BJ (cell line): Measurements from ENCODE around the gene ACOX1. TPM values are rescaled to one million over a fixed set of nuclear protein-coding genes. Genes with fewer than 3 reads are reported as not detected.

Experiments
- CTCF ChIA-PET: fragments of 350-600 bp; formaldehyde crosslinking; extraction: SDS; loops from one replicate; lab custom pipeline; 2021; ENCODE audit warnings: antibody characterized with exemption, inconsistent platforms; lab: Yijun Ruan, JAX
- POLR2A ChIA-PET: fragments of 300-600 bp; sonication (Branson Sonifier 250); formaldehyde crosslinking; extraction: SDS; loops from one replicate; lab custom pipeline; 2021; ENCODE audit warnings: antibody characterized with exemption; lab: Charles Lee
- DNase-seq: peaks from one replicate; pipeline ENCODE4 v3.0.0-alpha.2; 2011; ENCODE audit warnings: low read depth
- H3K27me3 ChIP-seq: 2 replicates; pipeline ENCODE4 v1.6.0; 2011; ENCODE audit warnings: low read length; ENCODE audit not compliant: control insufficient read depth, insufficient read depth
- H3K36me3 ChIP-seq: 2 replicates; pipeline ENCODE4 v1.5.1; 2011; ENCODE audit warnings: low read length; ENCODE audit not compliant: control insufficient read depth, insufficient read depth
- H3K4me3 ChIP-seq: 2 replicates; pipeline ENCODE4 v1.5.1; 2011; ENCODE audit warnings: low read depth, mild to moderate bottlenecking, control low read depth, low read length
- CTCF ChIP-seq: IDR thresholded peaks from 2 replicates; pipeline ENCODE4 v1.5.1; 2011; ENCODE audit warnings: low read depth, mild to moderate bottlenecking, control low read depth, inconsistent platforms, low read length, moderate library complexity; ENCODE audit not compliant: insufficient read depth
- polyA plus RNA-seq: library from polyadenylated mRNA; depleted of rRNA; stranded (reverse); fragments of >200 nt; gene quantifications from 2 replicates; pipeline ENCODE4 v1.2.3, GENCODE V29; 2011; rRNA removed

Gene ACOX1
- polyA plus RNA-seq, 1 experiment, result 33.6 TPM

GRCh38 chr17:75894049-75894733, 84.8 kb downstream of the ACOX1 start:
- Histone ChIP-seq H3K27me3 (no peaks in the 10 kb centered on the region), H3K4me3 (no peak overlapping the region), H3K36me3 (peaks cover 20% of the 10 kb centered on the region)
- no peak for DNase-seq
- ChIA-PET CTCF (interaction anchor here (0.8 to 6.9 kb wide), 11 partner anchors 10 to 144 kb away, joined by 3 to 58 read pairs (median 4); partner anchors contain the start of genes GALK1, TRIM47 and WBP2), POLR2A (interaction anchor here (1.4 kb wide), 1 partner anchor 109 kb away, joined by 18 read pairs; the partner anchor contains the start of gene UNK)
- no peak for TF ChIP-seq CTCF

- Histone ChIP-seq H3K36me3 (peaks cover 16% of the 10 kb centered on the region), H3K27me3 (no peaks in the 10 kb centered on the region), H3K4me3 (no peak overlapping the region)
- POLR2A ChIA-PET, result interaction anchor here (1.4 kb wide), 1 partner anchor 109 kb away, joined by 18 read pairs; the partner anchor contains the start of gene UNK
- CTCF ChIA-PET, result interaction anchor here (0.5 to 6.9 kb wide), 8 partner anchors 11 to 143 kb away, joined by 3 to 58 read pairs (median 5); partner anchors contain the start of gene TRIM47
- no peak for TF ChIP-seq CTCF
- DNase-seq, result no peak
Measured at GRCh38 chr17:75893305-75894048, 85.5 kb downstream of the ACOX1 start.

DNA sequence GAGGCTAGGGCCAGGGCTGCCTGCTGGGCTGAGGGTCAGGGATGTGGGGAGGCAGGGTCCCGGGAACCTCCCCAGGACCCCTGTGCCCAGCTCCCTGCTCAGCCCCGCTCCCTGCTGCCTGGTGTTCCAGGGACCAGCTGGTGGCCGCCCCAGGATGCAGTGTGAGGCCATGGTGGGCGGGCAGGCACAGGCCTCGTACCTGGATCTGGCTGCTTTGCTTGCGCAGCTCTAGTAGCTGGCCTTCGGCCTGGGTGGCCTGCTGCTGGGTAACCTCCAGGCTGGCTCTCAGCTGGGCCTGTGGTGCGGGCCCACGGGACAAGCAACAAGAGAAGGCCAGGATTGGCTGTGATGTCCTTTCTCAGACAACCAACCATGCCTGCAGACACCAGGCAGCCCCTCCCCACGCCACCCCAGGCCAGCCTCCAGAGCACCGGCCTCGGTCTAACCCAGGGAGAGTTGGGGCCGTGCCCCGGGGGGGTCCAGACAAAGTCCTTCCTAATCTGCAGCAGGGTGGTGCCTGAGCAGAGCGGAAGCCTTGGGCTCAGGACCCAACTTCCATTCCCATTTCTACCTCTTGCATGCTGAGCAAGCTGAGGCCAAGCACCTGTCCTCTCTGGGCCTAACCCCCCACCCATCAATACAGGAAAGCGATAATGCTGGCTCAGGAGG, 86.3 kb downstream of the ACOX1 start:
- Histone ChIP-seq H3K4me3 (no peak overlapping the region), H3K36me3 (peaks cover 12% of the 10 kb centered on the region), H3K27me3 (no peaks in the 10 kb centered on the region)
- DNase-seq, result no peak
- ChIA-PET POLR2A (no interaction called here), CTCF (interaction anchor here (0.9 to 6.9 kb wide), 7 partner anchors 14 to 139 kb away, joined by 3 to 58 read pairs (median 7); partner anchors contain the start of gene TRIM47)
- TF ChIP-seq CTCF, result no peak

DNA sequence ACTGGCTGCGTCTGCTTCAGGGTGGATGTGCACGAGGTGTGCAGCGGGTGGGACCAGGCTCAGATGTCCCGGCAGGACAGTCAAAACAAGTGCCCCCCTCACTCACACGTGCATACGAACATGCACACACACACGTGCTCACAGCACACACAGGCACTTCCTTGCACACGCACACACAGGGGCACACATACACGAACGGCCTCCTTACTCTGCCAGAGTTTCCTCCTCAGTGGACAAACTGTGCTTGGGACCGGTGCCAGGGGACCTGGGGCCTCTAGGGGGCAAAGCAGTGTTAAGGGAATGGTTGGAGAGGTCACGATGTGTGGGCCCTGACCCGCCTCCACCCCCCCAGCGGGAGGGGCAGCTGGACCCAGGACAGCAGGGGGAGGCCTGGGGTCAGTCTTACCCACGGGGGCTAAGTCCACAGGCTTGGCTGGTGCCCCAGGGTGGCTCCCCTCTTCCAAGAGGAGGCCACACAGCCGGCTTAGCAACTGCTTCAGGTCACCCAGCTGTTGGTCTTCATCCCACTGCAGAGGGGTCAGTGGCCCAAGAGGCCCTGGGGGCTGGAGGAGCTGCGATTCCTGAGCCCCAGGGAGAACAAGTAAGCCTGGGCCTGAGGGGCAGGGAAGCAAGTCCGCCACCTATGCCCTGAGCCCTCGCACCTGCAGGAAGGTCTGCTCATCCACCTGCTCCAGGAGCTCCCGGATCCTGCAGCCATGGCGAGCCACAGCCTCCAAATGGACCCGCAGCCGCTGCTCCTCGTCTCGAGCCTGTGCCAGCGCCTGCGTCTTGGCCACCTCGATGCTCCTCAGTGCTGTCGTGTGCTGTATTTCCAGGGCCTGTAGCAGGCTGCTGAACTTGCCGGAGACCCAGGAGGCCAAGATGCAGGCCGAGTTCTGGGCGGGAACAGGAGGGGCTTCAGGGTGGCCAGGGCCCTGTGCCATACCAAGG, 87.1 kb downstream of the ACOX1 start:
- Histone ChIP-seq H3K27me3 (no peaks in the 10 kb centered on the region), H3K4me3 (no peak overlapping the region), H3K36me3 (peaks cover 10% of the 10 kb centered on the region)
- ChIA-PET POLR2A (interaction anchor here (0.6 kb wide), 1 partner anchor 237 kb away, joined by 7 read pairs; no protein-coding TSS in a partner anchor), CTCF (interaction anchor here (0.9 to 1.1 kb wide), 4 partner anchors 13 to 138 kb away, joined by 3 to 4 read pairs (median 3); partner anchors contain the start of gene TRIM47)
- TF ChIP-seq CTCF, result no peak
- no peak for DNase-seq

Other genes starting within 250 kb of the ACOX1 start
- 19.9 and 35.8 TPM in 2 replicates for gene GALK1, start 214.0 kb downstream of the ACOX1 start, polyA plus RNA-seq
- gene UNK, start 194.4 kb downstream of the ACOX1 start, polyA plus RNA-seq, result 7.2 and 8.5 TPM in 2 replicates
- gene UNC13D, start 134.8 kb downstream of the ACOX1 start, polyA plus RNA-seq, result 0.28 and 0.40 TPM in 2 replicates
- 28.5 and 37.0 TPM in 2 replicates for gene WBP2, start 123.8 kb downstream of the ACOX1 start, polyA plus RNA-seq
- 2.4 and 3.2 TPM in 2 replicates for gene TRIM47, start 100.6 kb downstream of the ACOX1 start, polyA plus RNA-seq
- 5.5 and 8.6 TPM in 2 replicates for gene TRIM65, start 82.2 kb downstream of the ACOX1 start, polyA plus RNA-seq
- 22.7 and 60.9 TPM in 2 replicates for gene MRPL38, start 74.3 kb downstream of the ACOX1 start, polyA plus RNA-seq
- gene FBF1, start 38.1 kb downstream of the ACOX1 start, polyA plus RNA-seq, result 3.4 and 4.8 TPM in 2 replicates
- 17.5 and 25.6 TPM in 2 replicates for gene TEN1, start 74 bp upstream of the ACOX1 start, polyA plus RNA-seq
- 3.7 and 5.6 TPM in 2 replicates for gene CDK3, start 21.7 kb upstream of the ACOX1 start, polyA plus RNA-seq
- not detected in 2 replicates for gene EVPL, start 48.1 kb upstream of the ACOX1 start, polyA plus RNA-seq
- 62.6 and 70.8 TPM in 2 replicates for gene SRP68, start 93.4 kb upstream of the ACOX1 start, polyA plus RNA-seq
- not detected in 2 replicates for gene GALR2, start 95.6 kb upstream of the ACOX1 start, polyA plus RNA-seq
- 0.05 TPM in 1 of 2 replicates, not detected in the other for gene ZACN, start 100.0 kb upstream of the ACOX1 start, polyA plus RNA-seq
- gene EXOC7, start 124.6 kb upstream of the ACOX1 start, polyA plus RNA-seq, result 91.7 and 122 TPM in 2 replicates
- gene FOXJ1, start 162.1 kb upstream of the ACOX1 start, polyA plus RNA-seq, result not detected in 2 replicates